ENCODE measurements around the gene SAPCD2.

The SAPCD2 gene

GRCh38 chr9:137067860-137068538 is 2.4 kb downstream of the SAPCD2 start:
- peak; percentile 82 for TF ChIP-seq CTCF (IDR thresholded peaks at IDR 0.05)

GRCh38 chr9:137066096-137066861 is 4.1 kb downstream of the SAPCD2 start:
- no peak for TF ChIP-seq CTCF (IDR thresholded peaks at IDR 0.05)

- no peak for TF ChIP-seq CTCF (IDR thresholded peaks at IDR 0.05)
Observed at GRCh38 chr9:137065336-137065967, 4.9 kb downstream of the SAPCD2 start.

GRCh38 chr9:137064880-137065164 is 5.5 kb downstream of the SAPCD2 start:
- TF ChIP-seq CTCF (IDR thresholded peaks at IDR 0.05): no peak

- peak; percentile 97 for TF ChIP-seq CTCF (IDR thresholded peaks at IDR 0.05)
Observed at GRCh38 chr9:137064027-137064879, 6.1 kb downstream of the SAPCD2 start.

- TF ChIP-seq CTCF (IDR thresholded peaks at IDR 0.05): no peak
Observed at GRCh38 chr9:137063311-137064026, 6.9 kb downstream of the SAPCD2 start.

GRCh38 chr9:137062384-137062783 is 8.0 kb downstream of the SAPCD2 start:
- no peak for TF ChIP-seq CTCF (IDR thresholded peaks at IDR 0.05)
